GM12891 (cell line): Measurements from ENCODE around the gene TRPT1.

ENCODE experiments used
- PAX5 ChIP-seq: IDR thresholded peaks from 2 replicates; pipeline ENCODE4 v1.6.1; 2011; ENCODE audit warnings: low read length, moderate library complexity, mild to moderate bottlenecking; ENCODE audit not compliant: insufficient read depth, severe bottlenecking
- POLR2A ChIP-seq: IDR thresholded peaks from 2 replicates; pipeline ENCODE4 v1.6.1; 2011; ENCODE audit warnings: low read depth, low read length, control low read depth
- POLR2AphosphoS5 ChIP-seq: IDR thresholded peaks from 2 replicates; pipeline ENCODE4 v1.6.1; 2011; ENCODE audit warnings: low read depth, low read length, control low read depth
- TAF1 ChIP-seq: IDR thresholded peaks from 2 replicates; pipeline ENCODE4 v1.6.1; 2011; ENCODE audit warnings: low read depth, low read length, control low read depth

GRCh38 chr11:64222651-64223000 is 3.4 kb downstream of the TRPT1 start:
- no peak for TF ChIP-seq POLR2A
- no peak for TF ChIP-seq POLR2AphosphoS5
- TF ChIP-seq TAF1 = no peak
- no peak for TF ChIP-seq PAX5
